Inferior parietal cortex (tissue), 1 donor: Measurements from ENCODE around the gene USH1C.
A peak's percentile ranks its signal among the peaks of the same experiment; 100 is the strongest.

Experiments
- DNase-seq: peaks from one replicate; pipeline ENCODE4 v3.0.0-alpha.2; 2016; ENCODE audit errors: extremely low spot score

The USH1C gene

GRCh38 chr11:17504330-17505107, 39.7 kb downstream of the USH1C start:
- DNase-seq, result peak; percentile 80

GRCh38 chr11:17502630-17503029, 41.6 kb downstream of the USH1C start:
- DNase-seq, result no peak

GRCh38 chr11:17500673-17501072, 43.5 kb downstream of the USH1C start:
- no peak for DNase-seq

- no peak for DNase-seq
Measured at GRCh38 chr11:17498475-17498874, 45.7 kb downstream of the USH1C start.

GRCh38 chr11:17498058-17498457, 46.2 kb downstream of the USH1C start:
- no peak for DNase-seq

- no peak for DNase-seq
Measured at GRCh38 chr11:17496406-17496805, 47.8 kb downstream of the USH1C start.

- no peak for DNase-seq
Measured at GRCh38 chr11:17494019-17494418, 50.2 kb downstream of the USH1C start.

- DNase-seq, result no peak
Measured at GRCh38 chr11:17490938-17491337, 53.3 kb downstream of the USH1C start.

- no peak for DNase-seq
Measured at GRCh38 chr11:17490232-17490631, 54.0 kb downstream of the USH1C start.

GRCh38 chr11:17489751-17490150, 54.5 kb downstream of the USH1C start:
- no peak for DNase-seq

- no peak for DNase-seq
Measured at GRCh38 chr11:17488563-17488962, 55.7 kb downstream of the USH1C start.

GRCh38 chr11:17486646-17487045, 57.6 kb downstream of the USH1C start:
- DNase-seq, result no peak

GRCh38 chr11:17483505-17483904, 60.7 kb downstream of the USH1C start:
- no peak for DNase-seq

GRCh38 chr11:17481905-17482304, 62.3 kb downstream of the USH1C start:
- no peak for DNase-seq

- DNase-seq, result peak; percentile 77
Measured at GRCh38 chr11:17479284-17480214, 64.7 kb downstream of the USH1C start.

- no peak for DNase-seq
Measured at GRCh38 chr11:17478070-17478469, 66.1 kb downstream of the USH1C start.

GRCh38 chr11:17477361-17477760, 66.9 kb downstream of the USH1C start:
- DNase-seq, result no peak

- DNase-seq, result no peak
Measured at GRCh38 chr11:17477084-17477333, 67.2 kb downstream of the USH1C start.

GRCh38 chr11:17476317-17477083, 67.7 kb downstream of the USH1C start, which contains the start of gene ABCC8:
Gene ABCC8 (minus strand): TSS chr11:17476845. CDS start chr11:17476776, 69 bp downstream.
- peak; percentile 14 for DNase-seq

GRCh38 chr11:17475666-17476316, 68.4 kb downstream of the USH1C start:
- peak; percentile 6 for DNase-seq

GRCh38 chr11:17473071-17473744, 71.0 kb downstream of the USH1C start:
- DNase-seq, result peak; percentile 13
